Heart right ventricle (tissue), 16 donors: ENCODE measurements around the gene TRIM15. TPM values are rescaled to one million over a fixed set of nuclear protein-coding genes. Genes with fewer than 3 reads are reported as not detected.

Source experiments
- ATAC-seq, 8 donors: fragments of 200-7000 bp; cut with Tn5 transposase; one replicate each; pipeline ENCODE4 v1.9.1; 2020; ENCODE audit warnings: mild to moderate bottlenecking in 8 of 8, moderate library complexity in 8 of 8, moderate number of reproducible peaks in 1 of 8
- DNase-seq, 2 donors: peaks; one replicate each; pipeline ENCODE4 v3.0.0-alpha.2; 2020
- H3K27ac ChIP-seq, 10 donors: fragments of 200-600 bp; sonication (generic) in 2 of 10; one replicate each; pipeline versions ENCODE4 v1.5.0 to v1.8.0; 2020 to 2022; ENCODE audit warnings: mild to moderate bottlenecking in 3 of 10
- H3K27me3 ChIP-seq, 7 donors: fragments of 200-600 bp; one replicate each; pipeline ENCODE4 v1.8.0; 2021 to 2022; ENCODE audit warnings: mild to moderate bottlenecking in 2 of 7
- H3K36me3 ChIP-seq, 9 donors: fragments of 200-600 bp; sonication (generic) in 1 of 9; one replicate each; pipeline versions ENCODE4 v1.5.0 to v1.8.0; 2020 to 2022; ENCODE audit warnings: mild to moderate bottlenecking in 2 of 9
- H3K4me1 ChIP-seq, 9 donors: fragments of 200-600 bp; sonication (generic) in 1 of 9; one replicate each; pipeline versions ENCODE4 v1.5.0 to v1.8.0; 2020 to 2022; ENCODE audit warnings: mild to moderate bottlenecking in 4 of 9
- H3K4me3 ChIP-seq, 10 donors: fragments of 200-600 bp; sonication (generic) in 2 of 10; one replicate each; pipeline versions ENCODE4 v1.5.0 to v1.8.0; 2020 to 2022; ENCODE audit warnings: mild to moderate bottlenecking in 7 of 10, moderate library complexity in 2 of 10
- H3K9me3 ChIP-seq, 11 donors: fragments of 200-600 bp in 10 of 11; sonication (generic) in 2 of 11; one replicate each; pipeline versions ENCODE4 v1.5.0 to v1.8.0; 2013 to 2022; ENCODE audit warnings: mild to moderate bottlenecking in 2 of 11, control low read depth in 1 of 11, moderate library complexity in 1 of 11
- CTCF ChIP-seq, 9 donors: fragments of 200-600 bp; sonication (generic) in 2 of 9; IDR thresholded peaks; one replicate each; pipeline versions ENCODE4 v1.5.0 to v1.8.0; 2021 to 2022; ENCODE audit warnings: antibody characterized with exemption in 9 of 9, mild to moderate bottlenecking in 5 of 9, moderate library complexity in 1 of 9
- WGBS, 2 donors: extraction: QIAGEN DNeasy Blood & Tissue Kit; methylation state at CpG; one replicate each; pipeline ENCODE4 v1.1.7; 2013; ENCODE audit warnings: inconsistent platforms in 1 of 2; 5-methylcytosine and 5-hydroxymethylcytosine counted together
- intact Hi-C, 10 donors: fragments of 100-400 bp; cut with DNase I; formaldehyde crosslinking; loops; one replicate each; pipeline versions ENCODE4 v1.11.1 to v1.14.2; 2022
- polyA plus RNA-seq, 2 donors: library from polyadenylated mRNA; stranded (reverse); fragments of 200-250 nt; gene quantifications; one replicate each; pipeline ENCODE4 v1.2.3, GENCODE V29; 2013
- total RNA-seq, 10 donors: library from RNA; stranded (reverse); fragmentation: NEBNext Ultra II Directional in 3 of 10; extraction: Animal tissue kit (Norgen Biotek cat#: 25700) in 3 of 10; gene quantifications; one replicate each; pipeline versions ENCODE4 v1.2.1 to v1.2.4, GENCODE V29; 2021 to 2023
- donor health status: Arrhythmogenic right ventricular cardiomyopathy.
- donor health status: ischemic (EF 13 %, LVEDD 7.1; RV severe dilation, severe dysfunction).
- donor health status: healthy with polysubstance abuse.
- donor health status: DM: no; HTN: yes; CAD: no.
- donor health status: DM: no; HTN: no; CAD: no.
- donor health status: ischemic (EF 25% LVEDD 6.9; RV normal size, moderate dysfunction).
- donor health status: ischemic (EF 25% LVEDD 5.7; RV mildly dilated, moderate dysfunction).
- donor health status: healthy.
- donor health status: DM: yes; HTN: yes; CAD: no.
- donor health status: Ischemic cardiomyopathy.
- donor health status: ischemic (EF 35%, LVEDD 5.7; RV mildly dilated, moderate dysfunction).
- donor health status: nonischemic (EF 11% LVEDD 7.7; RV severe dilation, severe dysfunction).
- donor health status: DM: yes; HTN: yes; CAD: no.
- donor health status: PGD.
- donor health status: ischemic (EF 29% LVEDD 5.4; RV normal size, mild dysfunction).
- donor health status: nonischemic (EF 23%, LVEDD 6.1; RV moderate dilation, normal function).

Gene TRIM15
- total and polyA plus RNA-seq, 12 donors = not detected

GRCh38 chr6:30147096-30147495 is 16.2 kb upstream of the TRIM15 start:
- H3K4me1 ChIP-seq = no peaks in the 10 kb centered on the region
- no peak overlapping the region for H3K27ac ChIP-seq
- ATAC-seq = no peak
- WGBS, 2 donors = 68 to 79% methylated on average over 3 of the region's 3 CpGs
- H3K36me3 ChIP-seq = no peaks in the 10 kb centered on the region
- intact Hi-C loops = no loop called here
- TF ChIP-seq CTCF (IDR thresholded peaks at IDR 0.05) = no peak
- no peaks in the 10 kb centered on the region for H3K9me3 ChIP-seq
- DNase-seq = no peak
- peaks cover 0 to 52% (median 35%) of the 10 kb centered on the region in 7 donors for H3K27me3 ChIP-seq
- no peak overlapping the region for H3K4me3 ChIP-seq

- H3K9me3 ChIP-seq = no peaks in the 10 kb centered on the region
- no peaks in the 10 kb centered on the region for H3K4me1 ChIP-seq
- intact Hi-C loops = no loop called here
- H3K27ac ChIP-seq = no peak overlapping the region
- H3K36me3 ChIP-seq = no peaks in the 10 kb centered on the region
- no peak for TF ChIP-seq CTCF (IDR thresholded peaks at IDR 0.05)
- H3K27me3 ChIP-seq = peaks cover 0 to 43% (median 31%) of the 10 kb centered on the region in 7 donors
- DNase-seq (no peak), ATAC-seq (no peak)
- WGBS, 2 donors = 58 to 63% methylated on average over 3 of the region's 3 CpGs
- H3K4me3 ChIP-seq = no peak overlapping the region
These were observed 14.1 kb upstream of the TRIM15 start for GRCh38 chr6:30149234-30149633.

- Histone ChIP-seq H3K36me3 (no peaks in the 10 kb centered on the region), H3K9me3 (no peaks in the 10 kb centered on the region), H3K27ac (no peak overlapping the region), H3K4me1 (peaks cover 0 to 4% (median 0%) of the 10 kb centered on the region in 9 donors), H3K4me3 (no peak overlapping the region), H3K27me3 (peaks cover 0 to 42% (median 23%) of the 10 kb centered on the region in 7 donors)
- DNase-seq (no peak), ATAC-seq (no peak)
- TF ChIP-seq CTCF (IDR thresholded peaks at IDR 0.05) = no peak
- intact Hi-C loops = no loop called here
- WGBS, 2 donors = 66 to 68% methylated on average over 7 of the region's 7 CpGs
These were observed 13.3 kb upstream of the TRIM15 start for GRCh38 chr6:30149858-30150550.

- DNase-seq (no peak), ATAC-seq (no peak)
- no peak for TF ChIP-seq CTCF (IDR thresholded peaks at IDR 0.05)
- H3K9me3 ChIP-seq = no peaks in the 10 kb centered on the region
- 84 to 90% methylated on average over 10 of the region's 10 CpGs for WGBS, 2 donors
- intact Hi-C loops = no loop called here
- peaks cover 0 to 6% (median 0%) of the 10 kb centered on the region in 9 donors for H3K4me1 ChIP-seq
- H3K27ac ChIP-seq = no peak overlapping the region
- peaks cover 0 to 39% (median 16%) of the 10 kb centered on the region in 7 donors for H3K27me3 ChIP-seq
- no peaks in the 10 kb centered on the region for H3K36me3 ChIP-seq
- no peak overlapping the region for H3K4me3 ChIP-seq
These were observed 12.5 kb upstream of the TRIM15 start for GRCh38 chr6:30150671-30151395.
